GM21515 (cell line): ENCODE results near the gene CEP112.

Source experiments
- ATAC-seq: cut with Tn5 transposase; IDR thresholded peaks from one replicate; pipeline ENCODE4 v1.9.1; 2021; ENCODE audit not compliant: unreplicated experiment

The CEP112 gene

DNA sequence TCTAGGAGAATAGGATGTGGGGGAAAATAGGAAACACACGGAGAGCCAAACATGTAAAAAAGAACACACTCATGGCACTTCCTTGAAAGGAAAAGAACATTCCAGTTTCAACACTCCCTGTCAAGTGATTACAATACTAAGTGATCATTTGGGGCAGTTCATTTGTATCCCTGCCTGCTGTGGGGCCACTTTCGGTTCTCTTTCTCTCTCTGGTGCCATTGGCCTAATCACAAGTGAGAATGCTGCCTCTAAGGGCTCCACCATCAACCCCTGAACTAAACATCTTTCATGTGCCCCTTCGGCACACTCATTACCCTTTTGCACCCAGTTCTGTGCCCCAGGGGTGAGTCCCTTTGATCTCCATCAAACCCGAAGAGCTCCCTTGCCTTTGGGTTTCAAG, 197.3 kb downstream of the CEP112 start:
- no peak for ATAC-seq

DNA sequence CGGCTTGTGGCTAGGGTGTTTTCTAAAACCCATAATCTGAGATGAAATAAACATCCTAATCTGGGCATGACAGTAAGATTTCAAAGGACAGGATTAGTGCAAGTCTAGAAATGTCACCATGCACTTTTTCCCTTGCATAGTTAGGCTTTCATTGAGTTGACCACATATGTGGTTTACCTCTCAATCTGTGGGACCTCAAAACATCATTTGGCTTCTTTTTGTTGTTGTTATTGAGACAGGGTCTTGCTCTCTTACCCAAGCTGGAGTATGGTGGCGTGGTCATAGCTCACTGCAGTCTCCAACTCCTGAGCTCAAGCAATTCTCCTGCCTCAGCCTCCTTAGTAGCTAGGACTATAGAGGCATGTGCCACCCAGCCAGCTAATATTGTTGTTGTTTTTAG, 197.8 kb downstream of the CEP112 start:
- no peak for ATAC-seq

DNA sequence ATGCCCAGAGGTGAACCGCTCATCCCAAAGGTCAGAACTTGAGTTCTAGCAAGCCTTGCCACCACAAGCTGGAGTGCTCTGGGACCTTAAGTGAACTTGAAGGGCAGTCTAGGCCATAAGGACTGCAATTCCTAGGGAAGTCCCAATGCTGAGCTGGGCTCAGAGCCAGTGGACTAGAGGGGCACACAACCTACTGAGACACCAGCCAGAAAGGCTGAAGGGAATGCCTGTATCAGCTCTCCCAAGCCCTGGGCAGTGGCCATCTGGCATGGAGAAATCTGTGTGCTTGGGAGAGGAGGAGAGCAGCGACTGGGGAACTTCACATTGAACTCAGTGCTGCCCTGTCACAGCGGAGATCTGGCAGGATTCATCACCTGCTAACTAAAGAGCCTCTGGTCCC, 201.3 kb downstream of the CEP112 start:
- ATAC-seq, result no peak

DNA sequence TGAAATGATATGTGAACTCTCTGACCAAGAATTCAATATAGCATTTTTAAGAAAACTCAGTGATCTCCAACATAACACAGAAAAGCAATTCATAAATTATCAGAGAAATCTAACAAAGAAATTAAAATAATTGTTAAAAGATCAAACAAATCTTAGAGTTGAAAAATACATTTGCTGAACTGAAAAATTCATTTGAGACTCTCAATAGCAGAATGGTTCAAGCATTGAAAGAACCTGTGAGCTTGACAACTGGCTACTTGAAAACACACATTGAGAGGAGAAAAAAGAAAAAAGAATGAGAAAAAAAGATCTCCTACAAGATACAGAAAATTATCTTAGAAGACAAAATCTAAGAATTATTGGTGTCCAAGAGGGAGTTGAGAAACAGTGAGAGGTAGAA, 203.5 kb downstream of the CEP112 start:
- ATAC-seq, result no peak

DNA sequence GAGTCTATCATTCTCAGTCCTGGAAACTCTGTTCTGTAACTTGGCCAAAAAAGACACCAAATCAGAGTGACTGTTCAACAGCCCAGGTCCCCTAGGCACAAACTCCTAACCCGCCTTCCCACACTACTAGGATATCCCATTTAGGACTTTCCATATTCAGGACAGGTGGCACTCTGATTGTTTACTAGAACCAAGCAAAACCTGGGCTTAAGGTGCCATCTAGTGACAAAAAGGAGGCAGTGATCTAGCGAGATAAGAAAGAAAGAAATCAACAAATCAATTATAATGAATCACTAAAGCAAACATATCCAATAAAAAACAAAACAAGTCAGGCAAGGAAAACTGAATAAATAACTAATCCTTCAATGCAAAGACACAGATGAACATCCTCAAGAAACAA, 203.9 kb downstream of the CEP112 start:
- ATAC-seq, result no peak

DNA sequence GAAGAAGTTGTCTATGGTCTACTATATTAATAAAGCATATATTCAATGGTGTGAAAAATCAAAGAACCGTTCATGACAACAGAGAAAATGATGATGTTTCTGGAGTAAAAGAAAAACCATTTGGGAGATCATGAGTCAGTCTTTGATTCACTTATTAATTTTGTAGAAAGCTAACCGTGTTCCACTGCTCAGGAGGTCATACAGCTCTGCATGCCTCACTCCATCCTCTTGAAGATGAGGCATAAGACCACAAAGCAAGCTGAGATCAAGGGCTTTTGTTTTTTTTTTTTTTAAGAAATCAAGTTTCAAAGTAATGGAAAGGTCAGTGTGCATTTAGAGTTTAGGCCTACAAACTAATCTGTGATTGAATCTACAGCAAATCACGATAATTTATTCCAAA, 206.4 kb downstream of the CEP112 start:
- ATAC-seq, result no peak

DNA sequence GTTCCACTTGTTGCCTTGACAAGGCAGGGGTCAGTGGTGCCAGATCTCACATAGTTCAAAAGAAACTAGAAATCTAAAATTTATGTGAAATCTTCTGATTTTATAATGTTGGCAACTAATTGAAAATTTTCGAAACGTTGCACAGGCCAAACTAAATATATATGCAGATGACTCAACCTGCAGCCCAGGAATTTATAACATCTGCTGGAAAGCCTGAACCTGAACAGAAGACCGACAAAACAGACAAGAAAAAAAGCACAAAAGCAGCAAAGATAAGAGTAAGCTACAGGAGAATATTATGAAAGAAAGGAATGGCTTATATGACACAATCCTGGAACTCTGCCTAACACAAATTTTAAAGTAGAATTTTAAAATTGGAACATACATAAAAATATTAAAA, 207.6 kb downstream of the CEP112 start:
- ATAC-seq, result no peak

DNA sequence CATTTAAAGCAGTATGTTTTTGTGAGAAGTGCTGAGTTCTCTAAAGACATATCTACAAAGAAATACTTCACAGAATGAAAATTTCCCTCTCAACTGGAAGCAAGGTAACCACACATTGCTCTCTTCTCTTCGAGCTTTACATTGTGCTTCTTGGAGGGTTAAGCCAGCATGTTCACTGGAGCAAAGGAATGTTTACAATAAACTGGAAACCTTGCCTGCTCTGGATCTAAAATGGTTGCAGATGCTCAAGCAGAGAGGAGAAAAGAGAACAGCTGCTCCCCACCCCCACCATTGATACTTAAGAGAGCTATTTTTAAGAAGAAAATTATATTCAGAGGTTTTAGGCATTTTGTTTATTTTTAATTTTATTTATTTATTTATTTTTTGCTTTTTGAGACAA, 213.1 kb downstream of the CEP112 start:
- no peak for ATAC-seq

DNA sequence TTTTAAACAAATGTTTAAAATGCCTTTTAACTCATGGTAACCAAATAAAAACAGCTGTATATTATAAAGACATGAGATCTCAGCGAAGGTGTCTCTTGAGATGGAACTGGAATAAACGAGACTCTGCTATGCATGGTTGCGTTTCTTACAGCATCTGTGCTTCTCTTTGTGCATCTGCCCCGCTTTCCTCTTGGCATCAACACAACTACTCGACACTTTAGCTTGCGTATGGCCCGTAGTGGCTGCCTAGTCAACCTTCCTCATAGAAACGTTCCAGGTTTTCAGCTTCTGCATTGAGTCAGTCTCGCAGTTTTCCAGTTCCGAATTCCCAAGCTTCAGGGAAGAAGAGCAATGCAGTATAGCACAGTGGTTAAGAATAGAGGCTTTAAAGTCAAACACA, 214.9 kb downstream of the CEP112 start:
- ATAC-seq, result no peak

DNA sequence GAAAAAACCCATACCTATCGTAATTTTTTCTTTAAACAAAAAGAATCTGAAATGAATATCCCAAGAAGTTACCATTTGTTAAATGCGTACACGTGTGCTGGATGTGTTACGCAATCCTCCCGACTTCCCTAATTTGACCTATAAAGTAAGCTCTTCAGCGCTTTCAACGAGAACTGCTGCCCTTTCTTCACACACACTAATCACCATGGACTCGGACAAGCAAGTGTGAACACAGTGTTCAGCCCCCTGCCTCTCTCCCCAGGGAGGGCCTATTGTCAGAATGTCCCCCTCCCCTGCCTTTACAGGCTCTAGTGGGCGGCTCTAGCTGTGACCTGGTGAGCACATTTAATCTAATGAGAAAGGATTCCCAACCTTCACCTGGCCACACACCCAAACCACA, 216.1 kb downstream of the CEP112 start:
- no peak for ATAC-seq

DNA sequence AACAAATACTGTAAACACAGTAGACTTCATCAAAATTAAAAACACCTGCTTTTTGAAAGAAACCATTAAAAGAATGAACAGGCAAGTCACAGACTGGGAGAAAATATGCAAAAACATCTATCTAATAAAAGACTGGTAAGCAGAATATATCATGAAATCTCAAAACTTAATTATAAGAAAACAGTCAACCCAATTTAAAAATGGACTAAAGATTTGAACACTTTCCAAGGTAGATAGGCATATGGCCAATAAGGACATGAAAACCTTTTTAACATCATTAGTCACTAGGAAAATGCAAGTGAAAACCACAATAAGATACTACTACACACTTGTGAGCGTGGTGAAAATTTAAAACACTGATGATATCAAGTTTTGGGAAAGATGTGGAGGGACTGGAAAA, 218.7 kb downstream of the CEP112 start:
- no peak for ATAC-seq

DNA sequence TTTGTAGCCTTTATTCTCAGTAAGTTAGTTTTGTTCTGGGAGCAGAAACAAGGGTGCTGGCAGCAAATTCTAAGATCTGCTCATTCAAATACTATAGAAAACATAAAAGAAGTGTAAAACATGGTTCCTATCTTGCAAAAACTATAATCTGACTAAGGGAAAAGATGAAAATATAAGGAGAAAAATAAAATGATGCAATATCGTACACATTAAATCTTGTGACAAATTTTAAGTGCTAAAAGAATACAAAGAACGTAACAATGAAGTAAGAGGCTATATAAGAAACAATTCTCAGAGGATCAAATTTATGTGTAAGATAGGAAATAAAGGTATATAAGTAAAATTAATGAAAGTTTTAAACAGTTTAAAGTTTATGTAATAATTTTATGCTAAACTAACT, 224.6 kb downstream of the CEP112 start:
- no peak for ATAC-seq

DNA sequence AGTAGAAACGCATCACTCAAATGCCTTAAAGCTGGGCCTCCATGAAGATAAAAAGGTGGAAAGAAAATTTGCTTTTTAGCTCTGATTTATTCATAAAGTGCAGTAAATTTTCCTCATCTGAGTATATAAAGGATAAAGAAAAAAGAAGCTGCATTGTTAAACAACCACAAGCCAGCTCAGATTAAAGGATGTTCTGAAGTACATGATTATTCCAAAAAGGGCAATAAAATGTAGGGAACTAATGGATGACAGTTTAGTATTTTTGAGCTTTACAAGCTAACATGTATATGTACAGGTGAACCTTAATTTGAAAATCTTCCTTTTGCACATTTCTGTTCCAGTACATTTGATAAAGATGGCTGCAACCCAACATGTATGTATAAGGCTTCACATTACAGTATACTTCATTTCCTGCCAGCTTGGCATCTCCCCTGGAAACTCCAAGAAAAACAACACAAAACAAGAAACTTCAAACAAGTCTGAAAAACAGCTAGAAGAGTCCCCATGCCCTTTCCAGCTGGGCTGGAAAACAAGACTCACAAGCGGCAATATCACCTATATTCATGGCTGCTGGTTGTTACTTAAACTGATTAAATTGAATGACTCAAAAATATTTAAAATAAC, 225.7 kb downstream of the CEP112 start:
- no peak for ATAC-seq

DNA sequence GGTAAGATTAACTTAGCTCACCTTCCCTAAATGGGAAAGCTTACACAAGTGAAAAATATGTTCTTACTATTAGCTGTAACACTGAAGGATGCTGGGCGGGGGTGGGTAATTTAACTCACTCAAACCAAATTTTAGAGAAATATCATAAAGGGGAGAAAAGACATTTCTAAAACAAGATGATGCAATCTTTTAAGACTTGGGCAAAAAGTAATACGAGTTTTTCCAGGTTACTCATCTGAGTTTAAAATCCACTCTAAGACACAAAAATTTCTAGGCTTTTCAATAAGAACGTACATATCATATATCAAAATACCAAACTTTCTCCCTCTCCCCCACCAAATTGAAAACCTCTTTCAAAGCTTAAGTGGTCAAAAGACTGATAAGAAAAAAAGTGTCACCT, 228.8 kb downstream of the CEP112 start:
- ATAC-seq, result no peak

DNA sequence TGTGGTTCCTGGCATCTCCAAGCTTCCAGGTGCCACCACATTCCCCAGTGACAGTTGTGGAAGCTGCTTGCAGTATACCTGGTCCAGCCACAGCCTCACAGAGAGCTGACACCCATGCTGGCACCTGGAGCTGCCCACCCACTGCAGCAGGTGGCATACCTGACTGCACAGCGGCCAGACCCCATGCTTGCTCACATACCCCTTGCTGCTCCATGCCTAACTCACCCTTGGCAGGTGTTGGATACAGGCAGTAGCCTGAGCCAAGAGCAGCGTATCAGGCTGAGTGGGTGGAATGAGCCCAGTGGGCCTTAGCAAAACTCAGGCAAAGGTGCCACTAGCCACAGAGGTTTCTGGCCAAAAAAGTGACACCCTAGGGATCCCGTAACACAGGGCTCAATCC, 232.3 kb downstream of the CEP112 start:
- ATAC-seq, result no peak

DNA sequence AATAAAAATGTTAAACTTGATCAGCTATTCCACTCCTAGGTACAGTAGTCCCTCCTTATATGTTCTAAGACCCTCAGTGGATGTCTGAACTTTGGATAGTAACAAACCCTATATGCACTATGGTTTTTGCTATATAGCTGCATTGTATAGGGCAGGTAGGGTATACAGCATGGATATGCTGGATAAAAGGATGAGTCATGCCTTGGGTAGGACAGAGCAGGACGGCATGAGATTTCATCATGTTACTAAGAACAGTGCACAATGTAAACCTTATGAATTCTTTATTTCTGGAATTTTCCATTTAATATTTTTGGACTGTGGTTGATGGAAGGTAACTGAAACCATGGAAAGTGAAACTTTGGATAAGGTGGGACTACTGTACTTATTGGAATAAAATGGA, 235.1 kb downstream of the CEP112 start:
- ATAC-seq, result no peak

DNA sequence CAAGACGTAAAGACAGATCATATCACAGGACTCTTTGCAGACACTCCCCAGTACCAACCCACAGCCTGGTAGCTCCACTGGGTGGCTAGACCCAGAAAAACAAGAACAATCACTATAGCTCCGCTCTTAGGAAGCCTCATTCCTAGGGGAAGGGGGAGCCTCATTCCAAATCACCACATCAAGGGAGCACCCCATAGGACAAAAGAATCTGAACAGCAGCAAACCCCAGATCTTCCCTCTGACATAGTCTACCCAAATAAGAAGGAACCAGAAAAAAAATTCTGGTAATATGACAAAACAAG, 237.8 kb downstream of the CEP112 start:
- no peak for ATAC-seq

DNA sequence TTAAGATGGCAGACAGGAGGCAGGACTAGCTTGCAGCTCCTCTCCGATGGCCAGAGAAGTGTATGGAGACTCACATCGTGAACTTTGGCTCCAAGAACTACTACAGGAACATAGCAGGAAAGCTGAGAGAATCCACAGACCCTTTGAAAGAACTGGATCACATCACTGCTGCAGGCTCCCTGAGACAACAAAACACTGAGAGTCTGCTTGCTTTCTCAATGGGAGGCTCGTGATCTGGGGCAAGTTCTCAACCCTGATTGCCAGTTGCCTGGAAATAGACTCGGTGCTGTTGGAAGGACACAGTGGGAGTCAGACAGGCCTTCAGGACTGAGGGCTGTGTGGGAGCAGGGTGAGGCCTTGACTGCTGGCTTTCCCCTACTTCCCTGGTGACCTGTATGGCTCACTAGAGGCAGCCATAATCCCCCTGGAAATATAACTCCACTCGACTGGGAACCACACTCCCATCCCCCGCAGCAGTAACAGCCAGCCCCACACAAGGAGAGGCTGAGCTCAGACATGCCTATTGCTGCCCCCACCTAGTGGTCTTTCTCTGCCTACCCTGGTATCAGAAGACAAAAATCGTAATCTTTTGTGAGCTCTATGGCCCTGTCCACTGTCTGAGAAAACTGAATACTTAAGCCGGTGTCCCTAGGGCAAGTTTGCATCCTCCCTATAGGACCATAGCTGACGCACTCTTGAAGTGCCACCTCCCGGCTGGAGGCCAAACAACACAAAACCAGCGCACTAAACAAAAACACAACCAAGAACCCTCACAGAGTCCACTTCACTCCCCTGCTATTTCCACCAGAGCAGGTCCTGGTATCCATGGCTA, 238.4 kb downstream of the CEP112 start:
- ATAC-seq, result no peak

DNA sequence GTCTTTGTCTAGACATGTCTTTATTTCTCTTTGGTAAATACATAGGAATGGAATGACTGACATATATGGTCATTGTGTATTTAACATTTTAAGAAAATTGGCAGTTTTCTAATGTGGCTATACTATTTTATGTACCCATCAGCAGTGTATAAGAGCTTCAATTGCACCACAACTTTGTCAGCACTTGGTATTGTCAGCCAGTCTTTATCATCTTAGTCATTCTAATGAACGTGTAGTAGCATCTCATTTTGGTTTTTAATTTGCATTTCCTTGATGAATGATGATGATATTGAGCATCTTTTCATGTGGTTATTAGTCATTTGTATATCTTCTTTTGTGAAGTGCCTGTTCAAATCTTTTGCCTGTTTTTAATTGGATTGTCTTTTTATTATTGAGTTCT, 239.3 kb downstream of the CEP112 start:
- ATAC-seq, result no peak

DNA sequence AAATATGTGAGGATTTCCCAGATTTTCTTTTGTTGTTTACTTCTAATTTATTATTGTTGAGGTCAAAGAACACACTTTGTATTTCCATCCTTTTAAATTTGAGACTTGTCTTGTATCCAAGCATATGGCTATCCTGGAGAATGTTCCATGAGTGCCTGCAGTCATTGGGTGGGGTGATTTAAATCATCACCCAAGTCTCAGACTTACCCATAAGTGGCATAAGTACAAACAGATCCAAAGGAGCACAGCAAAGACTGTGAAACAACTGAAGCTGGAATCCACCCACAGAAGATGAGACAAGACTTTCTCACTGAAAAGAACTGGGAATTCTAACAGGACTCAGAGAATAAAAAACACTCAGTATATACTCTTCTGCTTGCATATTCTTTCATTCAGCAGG, 239.9 kb downstream of the CEP112 start:
- no peak for ATAC-seq

DNA sequence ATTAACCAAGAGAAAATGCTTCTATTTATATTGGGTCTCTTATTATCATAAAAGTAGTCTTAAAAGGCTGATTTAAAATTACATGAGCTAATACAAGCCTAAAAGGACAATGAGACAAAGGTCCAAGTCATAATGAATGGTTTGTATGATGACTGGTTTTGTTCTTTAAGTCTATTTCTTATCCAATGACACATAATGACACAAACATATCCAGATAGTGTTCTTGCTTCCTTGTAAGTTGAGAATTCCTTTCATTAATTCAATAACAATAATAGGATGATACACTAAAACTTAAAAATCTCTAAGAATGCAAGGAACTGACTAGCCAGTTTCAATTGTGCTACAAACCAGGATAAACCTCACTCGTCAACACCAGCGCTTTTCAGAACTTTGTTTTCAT, 244.1 kb downstream of the CEP112 start:
- no peak for ATAC-seq

DNA sequence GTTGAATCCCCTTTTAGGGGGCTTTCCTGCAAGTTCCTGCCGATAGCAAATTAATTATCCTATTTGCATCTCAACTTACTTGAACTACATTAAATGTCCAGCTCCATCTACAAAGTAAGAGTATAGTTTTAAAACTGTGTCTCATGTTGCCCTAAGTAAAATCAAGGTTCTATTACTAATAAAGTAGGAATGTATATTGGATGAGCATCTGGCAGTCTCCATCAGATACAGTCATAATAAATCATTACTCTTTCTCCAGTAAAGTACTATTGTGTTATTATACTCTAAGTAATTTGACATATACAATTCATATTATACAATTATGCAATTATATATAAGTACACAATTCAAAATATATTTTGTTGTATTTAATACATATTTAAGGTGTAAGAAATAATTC, 249.3 kb downstream of the CEP112 start:
- ATAC-seq, result no peak

DNA sequence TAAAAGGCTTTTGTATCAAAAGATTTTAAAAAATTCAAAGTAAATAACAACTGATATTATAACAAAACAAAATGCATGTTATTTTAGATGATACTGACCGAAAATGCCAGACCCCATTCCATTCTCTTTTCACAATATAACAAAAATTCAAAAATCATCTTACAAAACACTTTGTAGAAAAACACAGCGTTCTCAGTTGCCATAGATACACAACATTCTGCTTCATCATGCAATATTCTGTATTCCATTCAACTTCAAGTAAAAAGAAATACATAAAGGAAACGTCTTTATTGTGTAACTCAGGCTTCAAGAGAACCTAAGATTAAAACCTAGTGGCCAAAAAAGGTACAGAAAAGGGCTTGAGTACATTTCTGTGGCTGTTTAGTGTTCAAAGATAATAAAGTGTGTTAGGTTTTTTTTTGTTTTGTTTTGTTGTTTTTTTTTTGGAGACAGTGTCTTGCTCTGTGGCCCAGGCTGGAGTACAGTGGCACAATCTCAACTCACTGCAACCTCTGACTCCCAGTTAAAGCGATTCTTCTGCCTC, 250.5 kb downstream of the CEP112 start:
- ATAC-seq, result no peak
